ENCODE measurements around the gene TNKS1BP1. TPM values are rescaled to one million over a fixed set of nuclear protein-coding genes. Genes with fewer than 3 reads are reported as not detected.

Gene TNKS1BP1
- total and polyA plus RNA-seq, 9 of the 15 experiments (the other 6 are each of a cell fraction or from before 2014, with no cell fraction given) = 1.1 to 47.2 (median 10.9) TPM

- TF ChIP-seq ETS1 (conservative IDR thresholded peaks at IDR 0.05; ENCODE audit: control insufficient read depth, low read depth, low read length) = peak; percentile 55; the same call in 1 of the 2 replicates
- TF ChIP-seq SMAD1 (IDR thresholded peaks at IDR 0.05; ENCODE audit: low read depth, low read length, partially characterized antibody) = peak; percentile 86
- TF ChIP-seq HCFC1 (IDR thresholded peaks at IDR 0.05; ENCODE audit: low read depth, low read length) = peak; percentile 61
- TF ChIP-seq SAP30 (IDR thresholded peaks at IDR 0.05; ENCODE audit: borderline replicate concordance, insufficient read depth, low read depth, low read length, poor library complexity, severe bottlenecking) = peak; percentile 79
- TF ChIP-seq MGA (IDR thresholded peaks at IDR 0.05) = peak; percentile 28; the same call in 1 of the 2 replicates
- TF ChIP-seq ZNF143 (CRISPR knock-in tag; IDR thresholded peaks at IDR 0.05) = no peak
- TF ChIP-seq KAT8 (IDR thresholded peaks at IDR 0.05; ENCODE audit: low read depth) = no peak
- TF ChIP-seq ZNF76 (CRISPR knock-in tag; IDR thresholded peaks at IDR 0.05; ENCODE audit: borderline replicate concordance) = no peak
- peak; percentile 84 for TF ChIP-seq POLR2B (IDR thresholded peaks at IDR 0.05; ENCODE audit: low read depth, partially characterized antibody)
- peak; percentile 68; the same call in 1 of the 2 replicates for TF ChIP-seq FOXP4 (CRISPR knock-in tag; IDR thresholded peaks at IDR 0.05; ENCODE audit: borderline replicate concordance)
- TF ChIP-seq ATF7 (IDR thresholded peaks at IDR 0.05) = peak; percentile 96
These were observed at the start of gene TNKS1BP1 (continued) for GRCh38 chr11:57324886-57325734.

Data from K562 (cell line).